Activated CD8-positive, alpha-beta memory T cell treated with anti-CD3 and anti-CD28 coated beads, Interleukin-2, amount 50 U/mL, for 48 hours (primary cell): ENCODE data around the gene MEX3C.

Experiments used
- DNase-seq: peaks from one replicate; pipeline ENCODE4 v3.0.0-alpha.2; 2020

Gene MEX3C

GRCh38 chr18:51153659-51154371, 43.7 kb downstream of the MEX3C start:
- DNase-seq, result peak; percentile 81

- peak; percentile 85 for DNase-seq
Observed at GRCh38 chr18:51151568-51152511, 45.6 kb downstream of the MEX3C start.

DNA sequence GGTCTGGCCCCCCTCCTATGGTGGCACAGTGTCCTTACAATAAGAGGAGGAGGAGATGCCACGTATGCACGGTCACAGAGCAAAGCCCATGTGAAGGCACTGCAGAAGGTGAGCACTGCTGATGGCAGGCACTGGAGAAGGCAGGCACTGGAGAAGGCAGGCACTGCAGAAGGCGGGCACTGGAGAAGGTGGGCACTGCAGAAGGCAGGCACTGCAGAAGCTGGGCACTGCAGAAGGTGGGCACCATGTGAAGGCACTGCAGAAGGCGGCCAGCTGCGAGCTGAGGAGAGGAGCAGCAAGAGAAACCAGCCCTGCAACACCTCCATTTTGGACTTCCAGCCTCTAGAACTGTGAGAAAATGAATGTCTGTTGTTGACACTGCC, 46.3 kb downstream of the MEX3C start:
- DNase-seq, result no peak

GRCh38 chr18:51150113-51150700, 47.3 kb downstream of the MEX3C start:
- DNase-seq, result no peak

DNA sequence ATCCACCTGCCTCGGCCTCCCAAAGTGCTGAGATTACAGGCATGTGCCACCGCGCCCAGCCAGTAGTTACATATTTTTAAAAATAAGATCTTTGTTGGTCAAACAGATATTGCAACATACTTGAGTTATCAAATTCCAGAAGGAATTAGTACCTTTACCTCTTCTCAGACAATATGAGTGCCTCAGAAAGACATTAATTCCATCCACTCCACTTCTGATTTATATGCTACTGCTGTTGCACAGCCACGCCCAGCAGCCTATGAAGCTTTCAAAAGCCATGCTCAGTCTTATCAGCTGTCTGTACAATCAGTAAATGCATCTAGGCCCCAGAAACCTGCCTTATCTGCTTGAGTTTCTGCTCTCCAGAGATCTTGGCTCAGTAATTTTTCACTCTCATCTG, 47.8 kb downstream of the MEX3C start:
- no peak for DNase-seq

GRCh38 chr18:51146909-51147308, 50.6 kb downstream of the MEX3C start:
- no peak for DNase-seq

GRCh38 chr18:51138936-51139335, 58.5 kb downstream of the MEX3C start:
- no peak for DNase-seq

DNA sequence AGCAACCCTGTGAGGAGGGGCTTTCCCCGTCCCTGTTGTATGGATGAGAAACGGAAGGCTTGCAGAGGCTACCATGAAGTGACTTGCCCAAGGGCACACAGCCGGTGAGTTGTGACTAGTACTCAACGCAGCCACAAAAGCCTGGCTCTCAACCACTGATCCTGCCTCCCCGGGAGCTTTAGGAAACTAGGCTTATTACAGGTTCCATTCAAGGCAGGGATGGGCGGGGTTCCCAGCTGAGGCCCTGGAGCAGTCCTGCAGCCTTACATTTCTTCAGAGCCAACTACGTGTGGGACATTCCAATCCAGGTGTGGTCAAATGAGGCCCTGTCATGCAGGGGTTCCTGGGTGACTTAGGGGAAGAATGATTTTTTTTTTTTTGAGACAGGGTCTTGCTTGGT, 59.6 kb downstream of the MEX3C start:
- no peak for DNase-seq

- DNase-seq, result no peak
Observed at GRCh38 chr18:51137026-51137729, 60.3 kb downstream of the MEX3C start.

GRCh38 chr18:51135795-51136194, 61.7 kb downstream of the MEX3C start:
- DNase-seq, result no peak

GRCh38 chr18:51135364-51135763, 62.1 kb downstream of the MEX3C start:
- no peak for DNase-seq

DNA sequence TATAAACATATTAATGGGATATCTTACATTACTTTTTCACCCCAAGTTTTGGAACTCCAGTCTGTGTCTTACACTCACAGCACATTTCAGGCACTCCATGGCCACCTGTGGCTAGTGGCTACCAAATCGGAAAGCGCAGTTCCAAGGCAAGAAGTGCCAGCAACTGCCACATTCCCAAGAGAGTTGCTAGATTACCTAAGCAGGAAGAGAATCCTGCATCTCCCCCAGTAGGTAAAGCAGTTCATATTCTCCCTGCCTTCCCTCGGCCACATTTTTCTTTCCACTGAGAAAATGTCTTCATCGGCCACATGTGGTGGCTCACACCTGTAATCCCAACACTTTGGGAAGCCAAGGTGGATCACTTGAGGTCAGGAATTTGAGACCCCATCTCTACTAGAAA, 62.8 kb downstream of the MEX3C start:
- no peak for DNase-seq

GRCh38 chr18:51133580-51134160, 63.8 kb downstream of the MEX3C start:
- DNase-seq, result no peak

DNA sequence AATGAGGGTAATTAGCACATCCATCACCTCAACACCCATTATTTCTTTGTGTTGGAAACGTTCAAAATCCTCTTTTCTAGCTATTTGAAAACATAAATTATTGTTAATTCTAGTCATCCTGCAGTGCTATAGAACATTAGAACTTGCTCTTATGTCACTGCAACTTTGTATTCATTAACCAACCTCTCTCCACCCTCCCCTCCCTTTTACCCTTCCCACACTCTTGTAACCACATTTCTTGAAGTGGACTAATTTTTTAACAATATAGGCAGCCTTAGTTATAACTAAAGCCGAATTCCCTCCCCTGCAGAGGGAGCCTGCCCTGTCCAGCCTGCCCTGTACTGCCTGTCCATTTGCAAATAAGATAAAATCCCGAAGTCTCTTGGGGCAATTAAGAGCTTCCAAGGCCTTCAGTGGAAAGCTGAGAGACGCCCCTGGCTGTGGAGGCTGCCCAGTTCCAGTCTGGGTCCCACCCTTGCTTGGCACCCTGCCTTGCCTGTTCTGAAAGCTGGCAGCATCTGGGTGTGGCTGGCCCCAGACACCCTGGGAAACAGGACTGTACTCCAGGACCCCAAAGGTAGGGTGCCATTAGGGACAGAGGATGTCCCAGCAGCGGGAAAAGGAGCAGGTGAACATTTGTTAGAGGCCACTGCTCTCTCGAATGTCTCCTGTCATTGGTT, 65.1 kb downstream of the MEX3C start:
- DNase-seq, result no peak

- DNase-seq, result peak; percentile 10
Observed at GRCh38 chr18:51128533-51128932, 68.9 kb downstream of the MEX3C start.

DNA sequence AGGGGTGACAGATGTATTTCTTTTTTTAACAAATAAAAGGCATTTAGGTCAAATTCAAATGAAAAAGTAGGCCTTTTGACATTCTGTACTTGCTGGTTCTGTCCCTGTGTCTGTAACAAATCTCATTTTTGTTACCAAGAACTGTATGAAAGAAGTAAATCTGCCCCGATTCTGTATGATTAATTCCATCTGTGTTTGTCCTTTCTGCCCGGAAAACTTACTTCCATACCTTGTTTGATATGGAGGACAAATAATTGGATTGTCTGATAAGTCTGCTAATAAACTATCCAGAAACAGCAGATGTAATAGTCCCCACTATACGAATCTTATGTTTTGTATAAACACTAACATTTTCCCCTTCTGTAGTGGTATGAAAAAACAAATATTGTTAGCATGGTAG, 69.8 kb downstream of the MEX3C start:
- no peak for DNase-seq

GRCh38 chr18:51125976-51126375, 71.5 kb downstream of the MEX3C start:
- DNase-seq, result peak; percentile 28
